Colonic mucosa (tissue), 4 donors: ENCODE measurements around the gene ASTN1. TPM values are rescaled to one million over a fixed set of nuclear protein-coding genes. Genes with fewer than 3 reads are reported as not detected.

ENCODE experiments used
- DNase-seq: peaks from one replicate; pipeline ENCODE4 v3.0.0-alpha.2; 2020
- H3K27ac ChIP-seq: fragments of 200-600 bp; one replicate; pipeline ENCODE4 v1.8.0; 2021
- H3K27me3 ChIP-seq: fragments of 200-600 bp; one replicate; pipeline ENCODE4 v1.8.0; 2021
- H3K36me3 ChIP-seq: fragments of 200-600 bp; one replicate; pipeline ENCODE4 v1.8.0; 2021
- H3K4me1 ChIP-seq: fragments of 200-600 bp; one replicate; pipeline ENCODE4 v1.8.0; 2021; ENCODE audit warnings: mild to moderate bottlenecking
- H3K4me3 ChIP-seq: fragments of 200-600 bp; one replicate; pipeline ENCODE4 v1.8.0; 2021
- H3K9ac ChIP-seq, 2 donors: one replicate each; pipeline ENCODE4 v1.7.0; 2013; ENCODE audit warnings: control low read depth in 2 of 2, low read depth in 2 of 2, low read length in 2 of 2
- H3K9me3 ChIP-seq: fragments of 200-600 bp; one replicate; pipeline ENCODE4 v1.8.0; 2021
- CTCF ChIP-seq: fragments of 200-600 bp; IDR thresholded peaks from one replicate; pipeline ENCODE4 v1.8.0; 2022; ENCODE audit warnings: antibody characterized with exemption, mild to moderate bottlenecking
- intact Hi-C: fragments of 100-400 bp; cut with DNase I; formaldehyde crosslinking; loops from one replicate; pipeline ENCODE4 v1.14.1; 2022
- total RNA-seq, 2 donors: library from RNA; stranded (reverse); fragmentation: NEBNext Ultra II Directional in 1 of 2; extraction: Animal tissue kit (Norgen Biotek cat#: 25700) in 1 of 2; gene quantifications; one replicate each; pipeline ENCODE4 v1.2.1, GENCODE V29; 2021
- donor health status: healthy.
- donor health status: DM: no; HTN: no; CAD: no.
- donor health status: DM: no; HTN: no; CAD: no.

Gene ASTN1
- total RNA-seq, 2 donors from 2014 or later = 0.15 to 0.42 TPM

GRCh38 chr1:177142791-177143271, 21.7 kb downstream of the ASTN1 start:
- Histone ChIP-seq H3K27ac (no peak overlapping the region), H3K4me1 (no peaks in the 10 kb centered on the region), H3K36me3 (no peaks in the 10 kb centered on the region), H3K4me3 (no peak overlapping the region), H3K9me3 (no peaks in the 10 kb centered on the region), H3K9ac (no peak overlapping the region), H3K27me3 (no peaks in the 10 kb centered on the region)
- TF ChIP-seq CTCF = no peak
- intact Hi-C loops = no loop called here
- no peak for DNase-seq

GRCh38 chr1:177142010-177142409, 22.5 kb downstream of the ASTN1 start:
- H3K36me3 ChIP-seq = no peaks in the 10 kb centered on the region
- DNase-seq = no peak
- no peak for TF ChIP-seq CTCF
- H3K9me3 ChIP-seq = no peaks in the 10 kb centered on the region
- intact Hi-C loops = no loop called here
- H3K9ac ChIP-seq = no peak overlapping the region
- no peaks in the 10 kb centered on the region for H3K27me3 ChIP-seq
- no peak overlapping the region for H3K27ac ChIP-seq
- H3K4me3 ChIP-seq = no peak overlapping the region
- no peaks in the 10 kb centered on the region for H3K4me1 ChIP-seq

GRCh38 chr1:177138347-177138746, 26.2 kb downstream of the ASTN1 start:
- no peak for TF ChIP-seq CTCF
- Histone ChIP-seq H3K9ac (no peak overlapping the region), H3K9me3 (no peaks in the 10 kb centered on the region), H3K27ac (no peak overlapping the region), H3K4me3 (no peak overlapping the region), H3K36me3 (no peaks in the 10 kb centered on the region), H3K27me3 (no peaks in the 10 kb centered on the region), H3K4me1 (no peaks in the 10 kb centered on the region)
- DNase-seq = no peak
- intact Hi-C loops = no loop called here

GRCh38 chr1:177137814-177138213, 26.7 kb downstream of the ASTN1 start:
- Histone ChIP-seq H3K9me3 (no peaks in the 10 kb centered on the region), H3K27ac (no peak overlapping the region), H3K9ac (no peak overlapping the region), H3K36me3 (no peaks in the 10 kb centered on the region), H3K27me3 (no peaks in the 10 kb centered on the region), H3K4me1 (no peaks in the 10 kb centered on the region), H3K4me3 (no peak overlapping the region)
- no peak for DNase-seq
- no peak for TF ChIP-seq CTCF
- intact Hi-C loops = no loop called here

GRCh38 chr1:177135250-177135649, 29.3 kb downstream of the ASTN1 start:
- no peak overlapping the region for H3K4me3 ChIP-seq
- H3K4me1 ChIP-seq = no peaks in the 10 kb centered on the region
- no peak for DNase-seq
- no peaks in the 10 kb centered on the region for H3K9me3 ChIP-seq
- no peak overlapping the region for H3K9ac ChIP-seq
- no peak for TF ChIP-seq CTCF
- no peaks in the 10 kb centered on the region for H3K27me3 ChIP-seq
- H3K36me3 ChIP-seq = no peaks in the 10 kb centered on the region
- intact Hi-C loops = no loop called here
- no peak overlapping the region for H3K27ac ChIP-seq
